ENCODE measurements around the gene GIMAP8.

- TF ChIP-seq ZBTB1 (tag by site-specific recombination; IDR thresholded peaks at IDR 0.05) (no peak), ZNF777 (tag by site-specific recombination; IDR thresholded peaks at IDR 0.05; ENCODE audit: borderline replicate concordance) (no peak), SCRT1 (tag by site-specific recombination; IDR thresholded peaks at IDR 0.05; ENCODE audit: borderline replicate concordance) (no peak), ZNF335 (tag by site-specific recombination; conservative IDR thresholded peaks at IDR 0.05) (no peak), ZSCAN30 (tag by site-specific recombination; IDR thresholded peaks at IDR 0.05) (no peak), WT1 (tag by site-specific recombination; IDR thresholded peaks at IDR 0.05) (no peak), TSHZ1 (tag by site-specific recombination; IDR thresholded peaks at IDR 0.05; ENCODE audit: borderline replicate concordance) (no peak), ZBTB26 (tag by site-specific recombination; optimal IDR thresholded peaks at IDR 0.05) (no peak)
- TF ChIP-seq, protein P1, sequence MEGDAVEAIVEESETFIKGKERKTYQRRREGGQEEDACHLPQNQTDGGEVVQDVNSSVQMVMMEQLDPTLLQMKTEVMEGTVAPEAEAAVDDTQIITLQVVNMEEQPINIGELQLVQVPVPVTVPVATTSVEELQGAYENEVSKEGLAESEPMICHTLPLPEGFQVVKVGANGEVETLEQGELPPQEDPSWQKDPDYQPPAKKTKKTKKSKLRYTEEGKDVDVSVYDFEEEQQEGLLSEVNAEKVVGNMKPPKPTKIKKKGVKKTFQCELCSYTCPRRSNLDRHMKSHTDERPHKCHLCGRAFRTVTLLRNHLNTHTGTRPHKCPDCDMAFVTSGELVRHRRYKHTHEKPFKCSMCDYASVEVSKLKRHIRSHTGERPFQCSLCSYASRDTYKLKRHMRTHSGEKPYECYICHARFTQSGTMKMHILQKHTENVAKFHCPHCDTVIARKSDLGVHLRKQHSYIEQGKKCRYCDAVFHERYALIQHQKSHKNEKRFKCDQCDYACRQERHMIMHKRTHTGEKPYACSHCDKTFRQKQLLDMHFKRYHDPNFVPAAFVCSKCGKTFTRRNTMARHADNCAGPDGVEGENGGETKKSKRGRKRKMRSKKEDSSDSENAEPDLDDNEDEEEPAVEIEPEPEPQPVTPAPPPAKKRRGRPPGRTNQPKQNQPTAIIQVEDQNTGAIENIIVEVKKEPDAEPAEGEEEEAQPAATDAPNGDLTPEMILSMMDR (tag by site-specific recombination; IDR thresholded peaks at IDR 0.05) = no peak
- TF ChIP-seq, protein P2, sequence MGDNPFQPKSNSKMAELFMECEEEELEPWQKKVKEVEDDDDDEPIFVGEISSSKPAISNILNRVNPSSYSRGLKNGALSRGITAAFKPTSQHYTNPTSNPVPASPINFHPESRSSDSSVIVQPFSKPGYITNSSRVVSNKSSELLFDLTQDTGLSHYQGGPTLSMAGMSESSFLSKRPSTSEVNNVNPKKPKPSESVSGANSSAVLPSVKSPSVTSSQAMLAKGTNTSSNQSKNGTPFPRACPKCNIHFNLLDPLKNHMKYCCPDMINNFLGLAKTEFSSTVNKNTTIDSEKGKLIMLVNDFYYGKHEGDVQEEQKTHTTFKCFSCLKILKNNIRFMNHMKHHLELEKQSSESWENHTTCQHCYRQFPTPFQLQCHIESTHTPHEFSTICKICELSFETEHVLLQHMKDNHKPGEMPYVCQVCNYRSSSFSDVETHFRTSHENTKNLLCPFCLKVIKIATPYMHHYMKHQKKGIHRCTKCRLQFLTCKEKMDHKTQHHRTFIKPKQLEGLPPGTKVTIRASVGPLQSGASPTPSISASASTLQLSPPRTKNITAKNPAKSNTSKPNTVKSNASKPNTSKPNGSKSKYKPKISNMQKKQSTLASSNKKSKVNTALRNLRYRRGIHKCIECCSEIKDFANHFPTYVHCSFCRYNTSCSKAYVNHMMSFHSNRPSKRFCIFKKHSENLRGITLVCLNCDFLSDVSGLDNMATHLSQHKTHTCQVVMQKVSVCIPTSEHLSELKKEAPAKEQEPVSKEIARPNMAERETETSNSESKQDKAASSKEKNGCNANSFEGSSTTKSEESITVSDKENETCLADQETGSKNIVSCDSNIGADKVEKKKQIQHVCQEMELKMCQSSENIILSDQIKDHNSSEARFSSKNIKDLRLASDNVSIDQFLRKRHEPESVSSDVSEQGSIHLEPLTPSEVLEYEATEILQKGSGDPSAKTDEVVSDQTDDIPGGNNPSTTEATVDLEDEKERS (tag by site-specific recombination; IDR thresholded peaks at IDR 0.05) = no peak
Measured at GRCh38 chr7:150449206-150449952, 1.1 kb upstream of the GIMAP8 start.

All from HEK293 (cell line).